DND-41 (cell line): ENCODE results near the gene OR6C70.

Experiments used
- CTCF ChIP-seq: IDR thresholded peaks from 2 replicates; pipeline ENCODE4 v1.5.1; 2012; ENCODE audit warnings: borderline replicate concordance, low read length, moderate library complexity, mild to moderate bottlenecking; ENCODE audit not compliant: poor library complexity, severe bottlenecking; ENCODE audit errors: extremely low read depth
- EZH2 ChIP-seq: IDR thresholded peaks from 3 replicates; pipeline ENCODE4 v1.6.1; 2012; ENCODE audit warnings: borderline replicate concordance, low read depth, mild to moderate bottlenecking, moderate library complexity, low read length, inconsistent platforms; ENCODE audit not compliant: severe bottlenecking

- no peak for TF ChIP-seq CTCF
- TF ChIP-seq EZH2, result no peak
Measured at GRCh38 chr12:55443776-55444175, 26.2 kb downstream of the OR6C70 start, which contains the start of gene OR6C2.
